Erythroblast (primary cell): ENCODE measurements around the gene ADAMTS2.

Source experiments
- GATA1 ChIP-seq: IDR thresholded peaks from 2 replicates; pipeline ENCODE4 v1.6.1; 2011; ENCODE audit warnings: low read depth, mild to moderate bottlenecking, control low read depth, low read length, moderate library complexity
- POLR2A ChIP-seq: IDR thresholded peaks from 2 replicates; pipeline ENCODE4 v1.6.1; 2011; ENCODE audit warnings: mild to moderate bottlenecking, low read length

- no peak for TF ChIP-seq GATA1
- no peak for TF ChIP-seq POLR2A
Measured at GRCh38 chr5:179115845-179116524, 229.3 kb downstream of the ADAMTS2 start.
